Measurements from ENCODE around the gene GFM2. TPM values are rescaled to one million over a fixed set of nuclear protein-coding genes. Genes with fewer than 3 reads are reported as not detected.

The GFM2 gene
- total and polyA plus RNA-seq, 2 of the 8 experiments (the other 6 are each of a cell fraction or from before 2014, with no cell fraction given) = 17.8 to 30.6 TPM

- H3K27me3 ChIP-seq (replicated peaks in 1 of 4; ENCODE audit: control insufficient read depth in 3 of 4, extremely low read depth in 1 of 4, insufficient read depth in 3 of 4, low read length in 3 of 4) = no peaks in the 10 kb centered on the region
- no peak overlapping the region for H4K8ac ChIP-seq (ENCODE audit: extremely low read depth, insufficient read depth, low read length)
- H3K23ac ChIP-seq (ENCODE audit: insufficient read length) = no peak overlapping the region
- peaks cover 0 to 8% (median 3%) of the 10 kb centered on the region in 4 experiments; a peak in 4 of 7 replicates for H3K4me1 ChIP-seq (replicated peaks in 1 of 4; ENCODE audit: control insufficient read depth in 3 of 4, insufficient read depth in 4 of 4, low read length in 3 of 4)
- ChIA-PET POLR2A (ENCODE audit: partially characterized antibody) (interaction anchor here (0.7 kb wide), 1 partner anchor 45 kb away, joined by 4 read pairs; no protein-coding TSS in a partner anchor), CTCF (ENCODE audit: partially characterized antibody) (no interaction called here)
- H2AFZ ChIP-seq (ENCODE audit: low read length) = no peak overlapping the region
- H2BK15ac ChIP-seq (ENCODE audit: low read length) = no peak overlapping the region
- no peak overlapping the region for H3K4me2 ChIP-seq (ENCODE audit: insufficient read depth in 1 of 2, low read depth in 2 of 2, low read length in 2 of 2)
- 82% methylated on average over 2 of the region's 4 CpGs; no CpG with 5 or more reads in 1 of the 2 experiments for WGBS, 2 experiments (ENCODE audit: extremely low coverage in 1 of 2, insufficient coverage in 1 of 2, insufficient read length in 1 of 2, insufficient replicate concordance in 2 of 2, low coverage in 1 of 2, low lambda C conversion rate in 2 of 2, missing lambda C conversion rate in 1 of 2)
- DNase-seq (ENCODE audit: low read depth in 1 of 2, low spot score in 2 of 2) (no peak), FAIRE-seq (no peak)
- H3K4me3 ChIP-seq (ENCODE audit: extremely low read depth in 1 of 4, insufficient read depth in 2 of 4, low read depth in 3 of 4, low read length in 4 of 4) = no peak overlapping the region
- H3K23me2 ChIP-seq (ENCODE audit: low read depth, low read length) = no peaks in the 10 kb centered on the region
- no peak overlapping the region for H4K91ac ChIP-seq (replicated peaks; ENCODE audit: insufficient read length, low read length)
- no peak overlapping the region for H2BK5ac ChIP-seq (ENCODE audit: low read depth, low read length)
- H3K4ac ChIP-seq (replicated peaks; ENCODE audit: insufficient read length, low read depth, low read length) = no peak overlapping the region
- no peaks in the 10 kb centered on the region for H3K9me3 ChIP-seq (ENCODE audit: insufficient read depth in 2 of 2, low read depth in 1 of 2, low read length in 1 of 2)
- peaks cover 0 to 21% (median 7%) of the 10 kb centered on the region in 4 experiments; a peak in 3 of 8 replicates for H3K36me3 ChIP-seq (ENCODE audit: control insufficient read depth in 2 of 4, insufficient read depth in 4 of 4, low read length in 3 of 4)
- H3K14ac ChIP-seq (ENCODE audit: insufficient read length) = no peak overlapping the region
- H2BK120ac ChIP-seq (replicated peaks; ENCODE audit: low read depth, low read length) = no peak overlapping the region
- H3K56ac ChIP-seq (replicated peaks; ENCODE audit: insufficient read length, low read depth, low read length) = no peak overlapping the region
- no peak overlapping the region for H3K18ac ChIP-seq (ENCODE audit: extremely low read depth, low read length)
- no peak overlapping the region for H2BK12ac ChIP-seq (ENCODE audit: low read depth, low read length)
- H4K20me1 ChIP-seq (replicated peaks in 1 of 2; ENCODE audit: control insufficient read depth in 1 of 2, insufficient read depth in 2 of 2, low read length in 2 of 2) = no peaks in the 10 kb centered on the region
- H3K79me1 ChIP-seq (ENCODE audit: low read depth, low read length) = no peaks in the 10 kb centered on the region
- H3K79me2 ChIP-seq (ENCODE audit: control insufficient read depth in 1 of 2, insufficient read depth in 2 of 2, low read length in 2 of 2) = peaks cover 0 to 83% of the 10 kb centered on the region in 2 experiments; a peak in 2 of 4 replicates
- no peak overlapping the region for H2BK20ac ChIP-seq (ENCODE audit: low read length)
- H2AK5ac ChIP-seq (ENCODE audit: low read depth, low read length) = no peak overlapping the region
- H3K27ac ChIP-seq (ENCODE audit: low read depth, low read length) = no peak overlapping the region
- no peak overlapping the region for H4K5ac ChIP-seq (ENCODE audit: insufficient read length, low read depth, low read length)
- H3K9ac ChIP-seq (replicated peaks in 1 of 4; ENCODE audit: extremely low read depth in 1 of 4, low read depth in 3 of 4, low read length in 3 of 4) = no peak overlapping the region
- TF ChIP-seq MAFK (IDR thresholded peaks at IDR 0.05; ENCODE audit: low read depth, low read length) = no peak
- TF ChIP-seq RBBP5 (IDR thresholded peaks at IDR 0.05; ENCODE audit: borderline replicate concordance, low read depth, low read length) = no peak
- TF ChIP-seq USF2 (IDR thresholded peaks at IDR 0.05; ENCODE audit: low read length) = no peak
- TF ChIP-seq FOSL1 (IDR thresholded peaks at IDR 0.05; ENCODE audit: insufficient read depth, low read depth, low read length) = no peak
- no peak for TF ChIP-seq EGR1 (IDR thresholded peaks at IDR 0.05; ENCODE audit: borderline replicate concordance, low read depth, low read length)
- no peak for TF ChIP-seq CBX5 (IDR thresholded peaks at IDR 0.05; ENCODE audit: low read depth, low read length)
- no peak for TF ChIP-seq CBX8 (IDR thresholded peaks at IDR 0.05; ENCODE audit: borderline replicate concordance, low read depth, low read length)
- no peak for TF ChIP-seq RNF2 (IDR thresholded peaks at IDR 0.05; ENCODE audit: borderline replicate concordance, low read depth, low read length, missing control alignments, poor library complexity, severe bottlenecking)
- TF ChIP-seq POLR2AphosphoS5 (IDR thresholded peaks at IDR 0.05; ENCODE audit: low read depth, low read length) = no peak
- no peak for TF ChIP-seq SP2 (IDR thresholded peaks at IDR 0.05; ENCODE audit: low read length)
- no peak for TF ChIP-seq SAP30 (IDR thresholded peaks at IDR 0.05; ENCODE audit: insufficient read depth, insufficient replicate concordance, low read length)
- TF ChIP-seq NRF1 (IDR thresholded peaks at IDR 0.05; ENCODE audit: low read depth, low read length) = no peak
- TF ChIP-seq TAF1 (IDR thresholded peaks at IDR 0.05; ENCODE audit: low read depth, low read length) = no peak
Measured at GRCh38 chr5:74810915-74811314, 44.0 kb upstream of the GFM2 start.
